Activated naive CD4-positive, alpha-beta T cell treated with anti-CD3 and anti-CD28 coated beads for 36 hours (primary cell): Measurements from ENCODE around the gene TWIST2. TPM values are rescaled to one million over a fixed set of nuclear protein-coding genes. Genes with fewer than 3 reads are reported as not detected.

ENCODE experiments used
- CTCF ChIA-PET: fragments of 350-600 bp; sonication (Branson Sonifier 250); formaldehyde crosslinking; loops from one replicate; lab custom pipeline; 2021; ENCODE audit warnings: antibody characterized with exemption; lab: Charles Lee
- DNase-seq: peaks from one replicate; pipeline ENCODE4 v3.0.0-alpha.2; 2020
- H3K27ac Mint-ChIP-seq: one replicate; pipeline ENCODE4 v1.8.0; 2021; ENCODE audit warnings: mild to moderate bottlenecking, mixed read lengths
- H3K27me3 Mint-ChIP-seq: one replicate; pipeline ENCODE4 v1.8.0; 2021; ENCODE audit warnings: low read depth, mixed read lengths
- H3K36me3 Mint-ChIP-seq: one replicate; pipeline ENCODE4 v1.8.0; 2021; ENCODE audit warnings: low read depth, mixed read lengths
- H3K4me1 Mint-ChIP-seq: one replicate; pipeline ENCODE4 v1.8.0; 2021; ENCODE audit warnings: low read depth, mixed read lengths
- H3K4me3 Mint-ChIP-seq: one replicate; pipeline ENCODE4 v1.8.0; 2021; ENCODE audit warnings: mild to moderate bottlenecking, moderate library complexity, mixed read lengths
- H3K9me3 Mint-ChIP-seq: one replicate; pipeline ENCODE4 v1.8.0; 2021; ENCODE audit warnings: mixed read lengths
- intact Hi-C: fragments of 100-400 bp; cut with micrococcal nuclease; formaldehyde crosslinking; loops from one replicate; pipeline ENCODE4 v1.15.1; 2023
- total RNA-seq, 2 experiments: library from RNA; stranded (reverse); gene quantifications; one replicate each; pipeline ENCODE4 v1.2.3, GENCODE V29; 2021

The TWIST2 gene
- total RNA-seq, 2 experiments from 2014 or later = not detected

DNA sequence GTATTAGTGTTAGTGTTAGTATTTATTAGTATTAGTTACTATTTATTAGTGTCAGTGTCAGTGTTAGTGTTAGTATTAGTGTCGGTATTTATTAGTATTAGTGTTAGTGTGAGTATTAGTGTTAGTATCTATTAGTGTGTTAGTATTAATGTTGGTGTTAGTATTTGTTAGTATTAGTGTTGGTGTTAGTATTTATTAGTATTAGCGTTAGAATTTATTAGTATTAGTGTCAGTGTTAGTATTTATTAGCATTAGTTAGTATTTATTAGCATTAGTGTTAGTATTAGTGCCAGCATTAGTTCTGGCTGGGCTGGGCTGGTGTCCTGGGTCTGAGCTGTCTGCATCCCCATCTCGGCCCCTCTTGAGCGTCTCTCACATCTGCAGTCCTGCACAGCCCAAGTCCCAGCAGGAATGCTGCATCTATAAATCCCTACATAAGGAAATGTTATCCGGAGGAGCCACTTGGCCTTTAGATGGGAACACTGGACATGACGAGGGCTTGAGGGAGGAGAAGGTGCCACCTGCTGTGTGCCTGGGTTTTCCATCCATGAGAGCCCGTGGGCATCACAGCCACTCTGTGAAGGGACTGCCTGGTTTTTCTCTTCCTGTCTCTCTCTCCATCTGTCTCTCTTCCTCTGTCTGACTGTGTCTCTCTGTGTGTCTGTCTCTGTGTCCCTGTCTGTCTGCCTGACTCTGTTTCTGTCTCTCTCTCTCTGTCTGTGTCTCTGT, 33.6 kb downstream of the TWIST2 start:
- peaks cover 5% of the 10 kb centered on the region for H3K27me3 Mint-ChIP-seq
- H3K4me3 Mint-ChIP-seq = no peak overlapping the region
- no peaks in the 10 kb centered on the region for H3K36me3 Mint-ChIP-seq
- intact Hi-C loops = no loop called here
- H3K4me1 Mint-ChIP-seq = no peaks in the 10 kb centered on the region
- no peak overlapping the region for H3K27ac Mint-ChIP-seq
- no peak for DNase-seq
- H3K9me3 Mint-ChIP-seq = peaks cover 7% of the 10 kb centered on the region
- CTCF ChIA-PET = no interaction called here

DNA sequence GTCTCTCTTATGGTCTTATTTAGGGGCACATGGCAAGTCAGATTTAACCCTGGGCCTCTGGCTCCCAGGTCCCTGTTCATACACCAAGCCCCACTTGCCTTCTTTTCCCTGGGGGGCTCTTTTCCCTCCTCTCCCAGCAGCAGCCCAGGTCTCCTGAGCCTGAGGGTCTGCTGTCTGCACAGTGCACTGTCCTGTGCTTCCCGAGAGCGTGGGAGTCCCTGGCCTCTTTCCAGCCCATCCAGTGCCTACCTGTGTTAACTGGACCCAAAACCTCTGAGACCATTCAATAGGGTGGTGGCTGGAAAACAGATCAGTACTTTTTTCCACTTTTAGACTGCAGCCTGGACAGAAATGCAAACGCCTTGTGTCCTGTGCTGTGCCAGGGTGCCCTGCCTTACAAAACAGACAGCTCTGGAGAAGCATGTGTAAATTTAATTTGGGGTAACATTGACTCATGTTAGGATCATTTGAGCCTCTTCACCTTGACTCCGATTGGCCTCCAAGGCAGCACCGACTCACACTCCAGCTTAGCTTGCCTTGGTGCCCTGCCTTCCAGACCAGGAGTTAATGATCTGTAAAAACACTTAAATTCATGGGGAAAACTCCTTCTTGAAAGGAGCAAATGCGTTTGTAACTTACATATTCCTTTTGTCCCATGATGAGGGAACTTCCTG, 34.3 kb downstream of the TWIST2 start:
- Mint-ChIP-seq H3K4me3 (no peak overlapping the region), H3K9me3 (peaks cover 7% of the 10 kb centered on the region), H3K27ac (no peak overlapping the region), H3K4me1 (no peaks in the 10 kb centered on the region), H3K36me3 (no peaks in the 10 kb centered on the region), H3K27me3 (peaks cover 8% of the 10 kb centered on the region)
- intact Hi-C loops = no loop called here
- CTCF ChIA-PET = no interaction called here
- DNase-seq = no peak

DNA sequence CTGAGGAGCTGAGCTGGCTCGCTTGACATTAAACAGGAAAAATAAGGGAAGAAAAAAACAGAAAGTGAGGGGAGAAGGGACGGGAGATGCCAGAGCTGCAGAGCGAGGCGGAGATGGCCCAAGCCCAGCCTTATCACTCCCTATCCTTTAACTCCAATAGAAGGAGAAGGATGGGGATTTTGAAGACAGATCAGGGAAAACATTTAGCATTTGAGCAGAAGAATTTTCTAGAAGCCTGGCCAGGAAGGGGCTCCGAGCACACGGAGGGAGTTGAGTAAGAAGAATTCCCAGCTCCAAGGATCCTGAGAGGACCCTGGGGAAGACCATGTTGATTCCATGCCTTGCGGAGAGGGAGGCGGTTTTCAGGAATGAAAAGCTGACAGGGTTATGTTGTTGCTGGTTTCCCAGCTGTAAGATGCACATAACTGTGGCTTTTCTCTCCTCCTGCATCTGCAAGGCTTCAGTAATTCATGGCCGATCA, 35.6 kb downstream of the TWIST2 start:
- intact Hi-C loops = no loop called here
- no peak for DNase-seq
- Mint-ChIP-seq H3K27ac (no peak overlapping the region), H3K36me3 (no peaks in the 10 kb centered on the region), H3K4me1 (no peaks in the 10 kb centered on the region), H3K9me3 (no peaks in the 10 kb centered on the region), H3K27me3 (peaks cover 8% of the 10 kb centered on the region), H3K4me3 (no peak overlapping the region)
- CTCF ChIA-PET = no interaction called here

DNA sequence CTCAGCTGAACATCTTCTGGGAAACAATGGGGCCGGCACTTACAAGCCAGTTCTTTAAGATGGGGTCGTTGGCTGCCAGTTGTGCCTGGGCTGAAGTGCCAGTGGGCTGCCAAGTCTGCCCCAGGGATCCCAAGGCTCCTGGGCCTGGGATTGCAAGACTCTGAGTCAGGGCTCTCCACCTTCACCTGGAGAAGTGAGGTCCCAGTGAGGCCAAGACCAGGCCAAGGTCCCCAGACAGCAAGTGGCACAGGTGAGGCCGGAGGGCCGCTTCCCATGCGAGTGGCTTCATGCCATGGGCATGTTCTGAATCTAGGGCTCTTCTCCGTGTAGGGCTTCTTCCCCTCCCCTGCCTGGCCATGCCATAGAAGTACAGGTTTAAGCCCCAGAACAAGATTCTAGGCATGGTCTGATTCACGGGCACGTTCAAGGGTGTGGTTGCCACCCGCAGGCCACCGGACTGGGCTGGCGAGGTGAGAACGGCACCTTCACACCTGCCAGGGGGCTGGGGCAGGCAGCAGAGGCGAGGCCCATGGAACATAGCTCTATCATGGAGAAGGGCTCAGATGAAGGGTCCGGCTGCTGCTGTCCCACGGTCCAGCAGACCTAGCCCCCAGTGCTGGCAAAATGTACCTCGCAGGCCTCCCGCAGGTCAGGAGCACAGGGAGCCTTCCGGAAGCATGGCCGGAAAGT, 36.4 kb downstream of the TWIST2 start:
- H3K9me3 Mint-ChIP-seq = no peaks in the 10 kb centered on the region
- no peaks in the 10 kb centered on the region for H3K4me1 Mint-ChIP-seq
- H3K36me3 Mint-ChIP-seq = no peaks in the 10 kb centered on the region
- CTCF ChIA-PET = no interaction called here
- H3K27me3 Mint-ChIP-seq = peaks cover 8% of the 10 kb centered on the region
- no peak overlapping the region for H3K4me3 Mint-ChIP-seq
- H3K27ac Mint-ChIP-seq = no peak overlapping the region
- DNase-seq = no peak
- intact Hi-C loops = no loop called here

DNA sequence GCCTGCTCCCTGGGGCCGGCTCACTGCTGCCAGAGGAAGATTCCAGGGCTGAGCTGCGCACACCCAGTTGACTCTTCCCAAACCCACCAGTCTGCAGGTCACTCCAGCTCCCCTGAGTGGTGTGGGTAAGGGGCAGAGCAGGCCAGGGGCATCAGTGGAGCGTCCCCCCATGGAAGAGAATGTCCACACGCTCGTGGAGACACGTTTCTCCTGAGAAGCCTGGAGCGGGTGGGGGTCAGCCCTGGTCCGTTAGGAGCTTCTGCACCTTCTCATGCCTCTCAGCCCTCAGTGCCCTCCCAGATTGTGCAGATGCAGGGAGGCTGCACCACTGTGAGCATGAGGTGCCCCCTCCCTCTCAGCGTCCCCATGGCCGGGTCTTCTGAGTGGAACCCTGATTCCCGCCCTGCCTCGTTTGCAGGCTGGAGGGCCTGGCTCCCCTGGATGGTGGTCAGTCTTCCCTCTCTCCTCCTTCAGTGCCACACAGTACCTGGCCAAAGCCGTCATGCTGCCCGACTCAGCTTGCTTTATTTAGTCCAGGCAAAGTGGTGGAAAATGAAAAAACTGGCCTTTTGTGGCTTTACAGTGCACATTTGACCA, 37.0 kb downstream of the TWIST2 start:
- CTCF ChIA-PET = no interaction called here
- Mint-ChIP-seq H3K4me1 (no peaks in the 10 kb centered on the region), H3K9me3 (no peaks in the 10 kb centered on the region), H3K4me3 (no peak overlapping the region), H3K36me3 (no peaks in the 10 kb centered on the region), H3K27ac (no peak overlapping the region), H3K27me3 (peaks cover 8% of the 10 kb centered on the region)
- intact Hi-C loops = no loop called here
- no peak for DNase-seq

DNA sequence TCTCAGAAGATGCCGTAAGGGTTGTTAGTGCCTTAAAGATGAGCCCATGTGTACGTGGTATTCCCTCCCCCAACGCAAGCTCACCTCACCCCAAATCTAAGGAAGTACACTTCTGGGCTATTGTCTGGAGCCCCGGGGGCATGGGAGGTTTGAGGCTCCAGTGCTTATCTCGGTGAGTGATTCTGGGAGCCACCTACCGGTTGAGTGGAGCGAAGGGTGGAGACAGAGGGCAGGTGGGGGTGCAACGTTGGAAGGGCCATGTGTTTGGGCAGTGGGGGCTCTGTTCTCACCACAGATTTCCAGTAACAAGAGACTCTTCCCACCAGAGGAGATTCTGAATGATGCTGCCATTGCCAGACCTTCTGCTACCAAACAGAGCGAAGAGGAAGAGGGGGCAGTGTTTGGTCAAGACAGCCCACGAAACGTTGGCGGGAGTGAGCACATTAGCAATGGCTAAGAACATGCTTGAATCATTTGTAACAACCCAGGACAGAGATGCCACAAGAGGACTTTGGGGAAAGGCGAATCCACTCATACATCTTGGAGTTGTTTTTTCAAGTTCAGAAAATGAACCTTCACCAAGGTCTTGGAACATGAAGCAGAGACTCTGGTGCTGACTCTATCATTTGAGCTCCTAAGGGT, 38.7 kb downstream of the TWIST2 start:
- Mint-ChIP-seq H3K27ac (no peak overlapping the region), H3K36me3 (no peaks in the 10 kb centered on the region), H3K4me1 (no peaks in the 10 kb centered on the region), H3K9me3 (no peaks in the 10 kb centered on the region), H3K27me3 (peaks cover 8% of the 10 kb centered on the region), H3K4me3 (no peak overlapping the region)
- no peak for DNase-seq
- CTCF ChIA-PET = no interaction called here
- intact Hi-C loops = no loop called here

DNA sequence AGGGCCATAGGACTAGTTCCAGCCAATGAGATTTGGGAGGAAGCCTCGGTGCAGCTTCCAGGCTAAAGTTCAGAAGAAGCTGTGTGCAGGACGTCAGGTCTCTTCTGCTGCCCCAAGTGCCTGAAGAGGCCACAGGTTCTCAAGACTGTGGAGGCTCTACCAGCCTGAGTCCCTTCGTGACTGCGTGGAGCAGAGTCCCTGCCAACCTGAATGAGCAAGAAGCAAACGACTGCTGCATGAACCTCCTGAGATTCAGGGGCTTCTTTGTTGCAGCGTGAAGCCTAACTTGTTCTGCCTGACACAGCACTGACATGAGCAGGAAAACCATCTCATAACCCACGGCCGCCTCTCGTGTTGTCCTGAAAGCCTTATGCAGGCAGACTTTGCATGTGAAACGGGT, 39.7 kb downstream of the TWIST2 start:
- CTCF ChIA-PET = no interaction called here
- no peaks in the 10 kb centered on the region for H3K4me1 Mint-ChIP-seq
- intact Hi-C loops = no loop called here
- no peaks in the 10 kb centered on the region for H3K9me3 Mint-ChIP-seq
- no peak overlapping the region for H3K4me3 Mint-ChIP-seq
- no peaks in the 10 kb centered on the region for H3K36me3 Mint-ChIP-seq
- H3K27ac Mint-ChIP-seq = no peak overlapping the region
- peaks cover 8% of the 10 kb centered on the region for H3K27me3 Mint-ChIP-seq
- no peak for DNase-seq

DNA sequence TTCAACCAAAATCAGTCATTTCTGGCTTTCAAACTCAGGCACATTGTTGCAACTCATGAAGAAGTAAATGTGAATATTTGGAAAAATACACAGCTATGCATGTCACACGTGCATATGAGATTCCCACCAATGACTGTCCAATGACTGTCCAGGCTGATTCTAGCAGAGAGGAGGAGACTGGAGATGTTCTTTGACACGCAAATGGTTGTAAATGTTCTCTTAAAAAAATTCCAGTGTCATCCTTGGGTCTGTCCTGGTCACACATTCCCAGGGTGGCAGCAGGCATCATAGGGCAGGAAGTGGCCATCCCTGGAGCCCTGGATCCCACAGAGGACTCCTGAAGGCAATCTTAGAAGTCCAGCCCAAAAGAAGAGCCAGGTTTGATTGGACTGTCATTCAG, 40.9 kb downstream of the TWIST2 start:
- Mint-ChIP-seq H3K27ac (no peak overlapping the region), H3K4me1 (no peaks in the 10 kb centered on the region), H3K27me3 (peaks cover 8% of the 10 kb centered on the region), H3K4me3 (no peak overlapping the region), H3K36me3 (no peaks in the 10 kb centered on the region), H3K9me3 (no peaks in the 10 kb centered on the region)
- CTCF ChIA-PET = no interaction called here
- intact Hi-C loops = no loop called here
- DNase-seq = no peak

DNA sequence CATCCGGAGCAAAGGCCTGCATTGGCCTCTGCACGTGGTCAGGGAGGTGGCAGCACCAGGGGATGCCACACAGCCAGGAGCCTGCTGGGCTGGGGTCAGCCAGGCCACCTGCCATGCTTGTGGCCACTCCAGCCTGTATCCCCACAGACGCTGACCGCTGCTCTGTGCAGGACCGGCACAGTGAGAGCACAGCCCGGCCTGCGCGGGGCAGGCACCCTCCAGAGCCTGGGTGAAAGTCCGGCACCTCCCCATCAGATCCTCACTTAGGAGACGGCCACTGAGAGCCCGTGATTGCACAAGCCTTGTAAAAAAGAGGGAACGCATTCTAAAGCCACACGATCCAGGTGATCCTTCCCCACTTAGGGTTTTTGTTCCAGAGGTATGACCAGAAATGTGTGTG, 42.2 kb downstream of the TWIST2 start:
- Mint-ChIP-seq H3K36me3 (no peaks in the 10 kb centered on the region), H3K4me1 (no peaks in the 10 kb centered on the region), H3K4me3 (no peak overlapping the region), H3K27ac (no peak overlapping the region), H3K27me3 (peaks cover 7% of the 10 kb centered on the region), H3K9me3 (no peaks in the 10 kb centered on the region)
- intact Hi-C loops = no loop called here
- CTCF ChIA-PET = no interaction called here
- DNase-seq = no peak

DNA sequence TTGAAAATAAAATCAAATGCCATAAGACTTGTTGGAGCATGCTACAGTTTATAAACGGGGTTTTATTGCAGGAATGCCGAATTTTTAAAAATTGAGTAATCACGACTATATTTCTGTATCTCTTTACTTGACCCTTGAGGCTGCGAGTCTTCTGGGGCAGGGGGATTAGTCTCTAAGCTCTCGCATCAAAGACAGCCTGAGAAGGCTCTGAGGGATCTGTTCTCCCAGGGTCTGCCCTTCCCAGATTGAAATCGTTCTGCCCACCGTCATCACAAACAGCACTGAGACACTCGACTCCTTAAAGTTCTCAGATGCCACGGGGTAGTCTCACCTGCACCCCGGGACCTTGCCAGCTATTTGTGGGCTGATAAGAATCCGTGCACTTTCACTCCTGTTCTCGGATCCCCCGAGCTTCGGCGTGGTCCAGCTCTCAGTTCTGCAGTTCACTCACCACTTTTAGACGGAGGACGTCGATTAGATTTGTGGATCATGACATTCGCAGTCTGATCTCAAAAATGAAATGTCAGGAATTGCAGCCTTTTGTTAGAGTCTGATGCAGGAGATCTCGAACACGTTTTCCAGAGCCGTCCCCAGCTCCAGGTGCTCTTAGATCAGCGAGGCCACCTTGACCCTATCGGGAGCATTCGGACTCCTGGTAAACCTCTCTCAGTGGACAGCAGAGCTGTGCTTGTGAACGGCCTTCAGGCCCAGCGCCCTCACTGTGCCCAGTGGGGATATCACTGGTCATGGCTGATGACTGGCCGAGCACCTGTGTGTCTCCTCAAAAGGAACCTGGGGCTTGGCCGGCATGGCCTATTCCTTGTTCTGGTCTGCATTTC, 43.0 kb downstream of the TWIST2 start:
- H3K36me3 Mint-ChIP-seq = no peaks in the 10 kb centered on the region
- no peak overlapping the region for H3K4me3 Mint-ChIP-seq
- no peaks in the 10 kb centered on the region for H3K9me3 Mint-ChIP-seq
- no peak for DNase-seq
- H3K27me3 Mint-ChIP-seq = peaks cover 4% of the 10 kb centered on the region
- CTCF ChIA-PET = no interaction called here
- H3K27ac Mint-ChIP-seq = no peak overlapping the region
- H3K4me1 Mint-ChIP-seq = no peaks in the 10 kb centered on the region
- intact Hi-C loops = no loop called here

DNA sequence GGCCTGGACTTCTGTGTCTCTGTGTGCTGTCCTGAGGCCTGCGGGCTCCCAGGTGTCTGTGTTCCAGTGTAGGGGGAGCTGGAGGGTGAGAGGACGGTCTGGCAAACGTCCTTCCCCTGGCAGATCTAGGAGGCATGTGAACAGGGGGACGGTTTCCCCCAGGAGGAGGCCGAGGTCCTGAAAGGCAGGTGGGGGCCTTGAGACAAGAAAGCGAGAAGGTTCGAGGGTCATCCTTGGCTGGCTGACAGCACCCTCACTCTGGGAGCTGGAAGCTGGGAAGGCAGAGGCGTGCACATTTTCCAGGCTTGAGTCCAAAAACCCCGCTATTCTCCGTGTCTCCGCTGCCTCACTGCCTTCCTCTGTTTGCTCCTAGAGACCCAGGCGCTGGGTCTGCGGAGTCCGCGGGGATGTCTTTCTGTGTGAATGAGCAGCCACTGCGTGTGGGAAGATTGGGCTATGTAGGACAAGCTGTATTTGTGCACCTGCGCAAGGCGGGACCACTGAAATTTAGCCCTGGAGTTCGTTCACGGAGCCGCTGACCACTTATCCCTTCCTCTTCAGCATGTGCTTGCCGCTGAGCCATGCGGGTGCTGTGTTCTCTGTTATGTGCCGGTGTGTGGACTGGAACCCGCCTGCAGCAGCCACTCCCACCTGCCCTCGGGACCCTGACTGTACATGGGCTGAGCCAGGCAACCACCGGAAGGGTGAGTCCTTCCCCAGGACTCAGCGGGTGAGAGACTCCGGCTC, 43.7 kb downstream of the TWIST2 start:
- H3K4me3 Mint-ChIP-seq = no peak overlapping the region
- CTCF ChIA-PET = no interaction called here
- H3K4me1 Mint-ChIP-seq = no peaks in the 10 kb centered on the region
- no peak for DNase-seq
- H3K27me3 Mint-ChIP-seq = peaks cover 1% of the 10 kb centered on the region
- intact Hi-C loops = no loop called here
- no peaks in the 10 kb centered on the region for H3K36me3 Mint-ChIP-seq
- no peak overlapping the region for H3K27ac Mint-ChIP-seq
- no peaks in the 10 kb centered on the region for H3K9me3 Mint-ChIP-seq
